Fibroblast of villous mesenchyme (primary cell): Measurements from ENCODE around the gene GHITM. TPM values are rescaled to one million over a fixed set of nuclear protein-coding genes. Genes with fewer than 3 reads are reported as not detected.

Experiments used
- DNase-seq: peaks from one replicate; pipeline ENCODE4 v3.0.0-alpha.2; 2010; ENCODE audit warnings: low read depth
- H3K4me3 ChIP-seq: 2 replicates; pipeline ENCODE4 v1.5.1; 2011; ENCODE audit warnings: low read depth, mild to moderate bottlenecking, low read length
- CTCF ChIP-seq: IDR thresholded peaks from 2 replicates; pipeline ENCODE4 v1.5.1; 2012; ENCODE audit warnings: low read depth, mild to moderate bottlenecking, low read length; ENCODE audit not compliant: insufficient read depth
- total RNA-seq: library from RNA; depleted of rRNA; stranded (reverse); fragments of >200 nt; gene quantifications from 2 replicates; pipeline ENCODE4 v1.2.3, GENCODE V29; 2012

The GHITM gene
- total RNA-seq, 1 donor = 185 TPM

DNA sequence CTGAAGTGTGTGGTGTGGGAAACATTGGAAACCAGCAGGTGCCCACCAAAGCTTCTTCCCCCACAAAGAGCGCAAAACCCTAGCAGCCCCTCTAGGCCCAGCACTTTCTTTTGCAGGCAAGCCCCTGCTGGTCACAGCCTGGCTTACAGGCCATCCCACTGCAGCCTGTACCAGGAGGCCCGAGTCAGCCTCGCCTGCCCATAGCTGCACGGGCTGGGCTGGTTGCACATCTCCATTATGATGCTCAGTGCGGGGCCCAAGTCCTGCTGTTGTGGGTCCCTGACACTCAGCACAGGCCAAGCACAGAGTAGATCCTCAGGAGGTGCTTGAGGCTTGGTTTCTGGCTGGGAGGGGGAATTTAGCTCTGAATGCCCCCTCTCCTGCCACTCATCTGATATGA lies 63.0 kb downstream of the GHITM start:
- no peak overlapping the region for H3K4me3 ChIP-seq
- no peak for DNase-seq
- no peak for TF ChIP-seq CTCF

Other genes starting within 250 kb of the GHITM start
- gene GPR15LG, start 34.3 kb downstream of the GHITM start, total RNA-seq = not detected in 2 replicates
- under 0.01 and 0.43 TPM in 2 replicates for gene CDHR1, start 55.0 kb downstream of the GHITM start, total RNA-seq
- not detected in 2 replicates for gene LRIT2, start 86.0 kb downstream of the GHITM start, total RNA-seq
- not detected in 2 replicates for gene LRIT1, start 102.0 kb downstream of the GHITM start, total RNA-seq
- not detected in 2 replicates for gene RGR, start 105.5 kb downstream of the GHITM start, total RNA-seq
- gene CCSER2, start 189.1 kb downstream of the GHITM start, total RNA-seq = 34.8 and 48.4 TPM in 2 replicates